Measurements from ENCODE around the gene HS3ST4. TPM values are rescaled to one million over a fixed set of nuclear protein-coding genes. Genes with fewer than 3 reads are reported as not detected.

Gene HS3ST4
- total and polyA plus RNA-seq, 2 donors (not counting 1 experiment from before 2014, with no cell fraction given) = not detected

DNA sequence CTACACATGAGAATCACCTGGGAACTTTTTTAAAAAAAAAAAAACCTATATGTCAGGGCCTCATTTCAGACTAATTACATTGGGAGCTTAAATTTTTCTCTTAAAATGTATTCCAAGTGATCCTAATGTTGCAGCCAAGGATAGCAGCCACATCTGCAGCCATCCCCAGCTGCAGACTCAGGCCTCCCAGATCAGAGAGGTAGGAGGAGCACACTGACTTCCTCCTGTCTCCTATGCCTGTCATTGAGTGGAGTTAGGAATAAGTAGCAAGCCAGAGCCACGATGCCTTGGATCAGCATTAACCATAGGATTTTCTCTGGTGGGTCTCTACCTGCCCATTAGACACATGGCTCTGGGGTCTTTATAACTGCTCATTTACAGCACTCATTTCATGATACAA is 463.5 kb downstream of the HS3ST4 start:
- H4K20me1 ChIP-seq (ENCODE audit: control insufficient read depth, insufficient read depth, low read length, poor library complexity, severe bottlenecking) = no peaks in the 10 kb centered on the region
- no peak overlapping the region for H3K27ac Mint-ChIP-seq
- H3K4me3 ChIP-seq (ENCODE audit: control extremely low read depth in 1 of 5, extremely low read depth in 1 of 5, insufficient read depth in 1 of 5, low read depth in 2 of 5, low read length in 4 of 5) = no peak overlapping the region
- no peak for ATAC-seq (ENCODE audit: low read depth)
- H3K27me3 Mint-ChIP-seq = no peaks in the 10 kb centered on the region
- H3K9ac ChIP-seq (ENCODE audit: low read length) = no peak overlapping the region
- POLR2A ChIA-PET = no interaction called here
- no peak overlapping the region for H3K27ac ChIP-seq (ENCODE audit: low read length in 2 of 2)
- TF ChIP-seq EZH2 (IDR thresholded peaks at IDR 0.05; ENCODE audit: borderline replicate concordance, insufficient read depth, low read depth, low read length, poor library complexity, severe bottlenecking) = no peak
- TF ChIP-seq, protein P1, sequence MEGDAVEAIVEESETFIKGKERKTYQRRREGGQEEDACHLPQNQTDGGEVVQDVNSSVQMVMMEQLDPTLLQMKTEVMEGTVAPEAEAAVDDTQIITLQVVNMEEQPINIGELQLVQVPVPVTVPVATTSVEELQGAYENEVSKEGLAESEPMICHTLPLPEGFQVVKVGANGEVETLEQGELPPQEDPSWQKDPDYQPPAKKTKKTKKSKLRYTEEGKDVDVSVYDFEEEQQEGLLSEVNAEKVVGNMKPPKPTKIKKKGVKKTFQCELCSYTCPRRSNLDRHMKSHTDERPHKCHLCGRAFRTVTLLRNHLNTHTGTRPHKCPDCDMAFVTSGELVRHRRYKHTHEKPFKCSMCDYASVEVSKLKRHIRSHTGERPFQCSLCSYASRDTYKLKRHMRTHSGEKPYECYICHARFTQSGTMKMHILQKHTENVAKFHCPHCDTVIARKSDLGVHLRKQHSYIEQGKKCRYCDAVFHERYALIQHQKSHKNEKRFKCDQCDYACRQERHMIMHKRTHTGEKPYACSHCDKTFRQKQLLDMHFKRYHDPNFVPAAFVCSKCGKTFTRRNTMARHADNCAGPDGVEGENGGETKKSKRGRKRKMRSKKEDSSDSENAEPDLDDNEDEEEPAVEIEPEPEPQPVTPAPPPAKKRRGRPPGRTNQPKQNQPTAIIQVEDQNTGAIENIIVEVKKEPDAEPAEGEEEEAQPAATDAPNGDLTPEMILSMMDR (IDR thresholded peaks at IDR 0.05) = no peak
- no peak overlapping the region for H3K4me2 ChIP-seq (replicated peaks; ENCODE audit: low read depth, low read length, poor library complexity, severe bottlenecking)
- no peaks in the 10 kb centered on the region for H3K79me2 ChIP-seq (ENCODE audit: control insufficient read depth, insufficient read depth, low read length)
- H2AFZ ChIP-seq (ENCODE audit: insufficient read depth, low read depth, low read length, poor library complexity, severe bottlenecking) = no peak overlapping the region
- H3K4me3 Mint-ChIP-seq = no peak overlapping the region
- intact Hi-C loops (cut with micrococcal nuclease) = no loop called here
- H3K36me3 ChIP-seq (replicated peaks in 1 of 2; ENCODE audit: control extremely low read depth in 1 of 2, control insufficient read depth in 1 of 2, extremely low read depth in 1 of 2, insufficient read depth in 2 of 2, low read length in 1 of 2) = no peaks in the 10 kb centered on the region
- H3K27me3 ChIP-seq (replicated peaks in 1 of 4; ENCODE audit: control extremely low read depth in 1 of 4, control insufficient read depth in 3 of 4, insufficient read depth in 4 of 4, low read length in 3 of 4) = no peaks in the 10 kb centered on the region
- CTCF ChIA-PET = interaction anchor here (1.2 kb wide), 1 partner anchor 25 kb away, joined by 3 read pairs; no protein-coding TSS in a partner anchor
- no peaks in the 10 kb centered on the region for H3K4me1 ChIP-seq (ENCODE audit: control insufficient read depth in 2 of 2, insufficient read depth in 2 of 2, low read length in 2 of 2)
- no peak for DNase-seq
- H3K9me3 ChIP-seq (ENCODE audit: control extremely low read depth in 1 of 3, control insufficient read depth in 2 of 3, insufficient read depth in 1 of 3, low read length in 2 of 3) = no peaks in the 10 kb centered on the region
- WGBS (ENCODE audit: insufficient coverage) = no CpG with 5 or more reads among the region's 1 CpG
- H3K4me1 Mint-ChIP-seq = no peaks in the 10 kb centered on the region
- no peaks in the 10 kb centered on the region for H3K9me3 Mint-ChIP-seq (ENCODE audit: insufficient read depth)

DNA sequence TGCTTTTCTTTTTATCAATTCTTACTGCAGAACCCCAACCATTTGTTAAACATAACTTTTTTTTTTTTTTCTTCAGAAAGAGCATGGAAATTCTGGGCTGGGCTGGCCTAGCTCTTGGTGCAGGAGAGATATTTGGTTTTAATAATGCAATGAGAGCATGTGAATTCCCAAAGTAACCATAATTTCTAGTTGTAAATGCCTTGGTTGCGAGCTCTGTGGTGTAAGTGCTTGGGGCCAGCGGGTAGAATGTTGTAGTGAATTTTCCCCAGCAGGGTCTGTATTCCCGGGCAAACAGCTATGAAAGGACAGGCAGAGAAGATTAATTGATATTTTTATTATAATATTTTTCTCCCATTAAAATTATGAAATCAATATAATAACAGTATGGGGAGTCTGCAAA is 465.6 kb downstream of the HS3ST4 start:
- Mint-ChIP-seq H3K4me1 (no peaks in the 10 kb centered on the region), H3K9me3 (ENCODE audit: insufficient read depth) (no peaks in the 10 kb centered on the region), H3K27me3 (no peaks in the 10 kb centered on the region), H3K27ac (no peak overlapping the region), H3K4me3 (no peak overlapping the region)
- Histone ChIP-seq H3K27me3 (replicated peaks in 1 of 4; ENCODE audit: control extremely low read depth in 1 of 4, control insufficient read depth in 3 of 4, insufficient read depth in 4 of 4, low read length in 3 of 4) (no peaks in the 10 kb centered on the region), H3K9ac (ENCODE audit: low read length) (no peak overlapping the region), H3K36me3 (replicated peaks in 1 of 2; ENCODE audit: control extremely low read depth in 1 of 2, control insufficient read depth in 1 of 2, extremely low read depth in 1 of 2, insufficient read depth in 2 of 2, low read length in 1 of 2) (no peaks in the 10 kb centered on the region), H3K27ac (ENCODE audit: low read length in 2 of 2) (no peak overlapping the region), H3K4me3 (ENCODE audit: control extremely low read depth in 1 of 5, extremely low read depth in 1 of 5, insufficient read depth in 1 of 5, low read depth in 2 of 5, low read length in 4 of 5) (no peak overlapping the region), H4K20me1 (ENCODE audit: control insufficient read depth, insufficient read depth, low read length, poor library complexity, severe bottlenecking) (no peaks in the 10 kb centered on the region), H3K9me3 (ENCODE audit: control extremely low read depth in 1 of 3, control insufficient read depth in 2 of 3, insufficient read depth in 1 of 3, low read length in 2 of 3) (no peaks in the 10 kb centered on the region), H2AFZ (ENCODE audit: insufficient read depth, low read depth, low read length, poor library complexity, severe bottlenecking) (no peak overlapping the region), H3K79me2 (ENCODE audit: control insufficient read depth, insufficient read depth, low read length) (no peaks in the 10 kb centered on the region), H3K4me2 (replicated peaks; ENCODE audit: low read depth, low read length, poor library complexity, severe bottlenecking) (no peak overlapping the region), H3K4me1 (ENCODE audit: control insufficient read depth in 2 of 2, insufficient read depth in 2 of 2, low read length in 2 of 2) (no peaks in the 10 kb centered on the region)
- intact Hi-C loops (cut with micrococcal nuclease) = no loop called here
- POLR2A ChIA-PET = no interaction called here
- no peak for ATAC-seq (ENCODE audit: low read depth)
- no peak for DNase-seq
- no CpG with 5 or more reads among the region's 3 CpGs for WGBS (ENCODE audit: insufficient coverage)
- TF ChIP-seq, protein P1 (IDR thresholded peaks at IDR 0.05) = no peak
- no peak for TF ChIP-seq EZH2 (IDR thresholded peaks at IDR 0.05; ENCODE audit: borderline replicate concordance, insufficient read depth, low read depth, low read length, poor library complexity, severe bottlenecking)
- CTCF ChIA-PET = no interaction called here

All from B cell (primary cell).